HCT116 (cell line): Measurements from ENCODE around the gene IFNA8. TPM values are rescaled to one million over a fixed set of nuclear protein-coding genes. Genes with fewer than 3 reads are reported as not detected.
"Not testable (repeated sequence)": the region's sequence is repeated elsewhere in the genome, so short reads cannot be mapped to it uniquely, and the experiment has no call there.

Experiments used
- ATAC-seq: fragments of 200-7000 bp; cut with Tn5 transposase; 2 replicates; pipeline ENCODE4 v1.9.1; 2020; ENCODE audit warnings: mild to moderate bottlenecking, moderate library complexity
- BruUV-seq: library from RNA; stranded (reverse); fragments of 400-500 nt; replicated peaks from 2 replicates; lab custom pipeline; 2021; lab: Mats Ljungman, UMichigan
- CTCF ChIA-PET: fragments of 300-600 bp; sonication (Branson Sonifier 250); formaldehyde crosslinking; loops from one replicate; lab custom pipeline; 2021; ENCODE audit warnings: antibody characterized with exemption; lab: Charles Lee
- POLR2A ChIA-PET: fragments of 300-600, 350-600 bp; sonication (Branson Sonifier 250); formaldehyde crosslinking; loops from one replicate; lab custom pipeline; 2021; ENCODE audit warnings: antibody characterized with exemption; lab: Charles Lee
- RAD21 ChIA-PET, 2 experiments: fragments of 300-600 bp; sonication (Branson Sonifier 250); formaldehyde crosslinking; loops; one replicate each; lab custom pipeline; 2023; ENCODE audit warnings: low total read pairs in 2 of 2; ENCODE audit not compliant: uncharacterized antibody in 2 of 2, unreplicated experiment in 2 of 2, low non-redundant PET in 1 of 2; lab: Charles Lee
- DNase-seq: peaks from one replicate; pipeline ENCODE4 v3.0.0-alpha.2; 2010; ENCODE audit warnings: low read depth, low spot score
- H2AFZ ChIP-seq: fragments of 200-600 bp; shearing (Covaris generic), sonication (generic); 2 replicates; pipeline ENCODE4 v1.6.1; 2017; ENCODE audit warnings: low read depth, mixed run types, mixed read lengths, antibody characterized with exemption, low read length; ENCODE audit not compliant: poor library complexity, severe bottlenecking
- H3K27ac ChIP-seq: 2 replicates; pipeline ENCODE4 v1.5.1; 2012; ENCODE audit warnings: low read depth, low read length
- H3K27me3 ChIP-seq: fragments of 200-600 bp; sonication (generic); 2 replicates; pipeline ENCODE4 v1.6.1; 2016; ENCODE audit warnings: mixed run types, low read length, mixed read lengths; ENCODE audit not compliant: insufficient read depth
- H3K36me3 ChIP-seq, 2 experiments: fragments of 200-500 bp in 1 of 2; fragments of 200-600 bp in 1 of 2; sonication (Bioruptor generic) in 1 of 2; sonication (generic) in 1 of 2; 2 replicates each; pipeline versions ENCODE4 v1.5.1 to v1.6.1; 2014 to 2016; ENCODE audit warnings: low read length in 2 of 2, inconsistent platforms in 1 of 2, mixed read lengths in 1 of 2, mixed run types in 1 of 2; ENCODE audit not compliant: insufficient read depth in 2 of 2, control insufficient read depth in 1 of 2
- H3K4me1 ChIP-seq, 2 experiments: fragments of 200-600 bp in 1 of 2; sonication (generic) in 1 of 2; 2 replicates each; pipeline versions ENCODE4 v1.5.1 to v1.6.1; 2012 to 2017; ENCODE audit warnings: low read length in 2 of 2, inconsistent platforms in 1 of 2, mild to moderate bottlenecking in 1 of 2, mixed read lengths in 1 of 2, mixed run types in 1 of 2, moderate library complexity in 1 of 2; ENCODE audit not compliant: insufficient read depth in 2 of 2, control insufficient read depth in 1 of 2
- H3K4me2 ChIP-seq: fragments of 200-600 bp; sonication (generic); 2 replicates; pipeline ENCODE4 v1.6.1; 2017; ENCODE audit warnings: mixed run types, low read length, mixed read lengths
- H3K4me3 ChIP-seq, 2 experiments: fragments of 200-600 bp in 1 of 2; sonication (generic) in 1 of 2; replicated peaks in 1 of 2; 2 replicates each; pipeline ENCODE4 v1.5.1; 2011 to 2016; ENCODE audit warnings: low read length in 2 of 2, control low read depth in 1 of 2, low read depth in 1 of 2, mild to moderate bottlenecking in 1 of 2, mixed read lengths in 1 of 2, mixed run types in 1 of 2
- H3K79me2 ChIP-seq: fragments of 200-600 bp; sonication (generic); 2 replicates; pipeline ENCODE4 v1.6.1; 2017; ENCODE audit warnings: mild to moderate bottlenecking, mixed run types, low read length, moderate library complexity, mixed read lengths; ENCODE audit not compliant: insufficient read depth
- H3K9ac ChIP-seq: fragments of 200-600 bp; sonication (generic); 2 replicates; pipeline ENCODE4 v1.6.1; 2016; ENCODE audit warnings: low read length, mixed read lengths
- H3K9me2 ChIP-seq: fragments of 200-600 bp; sonication (generic), shearing (Covaris generic); 2 replicates; pipeline ENCODE4 v1.6.1; 2017; ENCODE audit warnings: mixed run types, mild to moderate bottlenecking, moderate library complexity; ENCODE audit not compliant: insufficient read depth
- H3K9me3 ChIP-seq, 2 experiments: fragments of 200-500 bp in 1 of 2; fragments of 200-600 bp in 1 of 2; sonication (Bioruptor generic) in 1 of 2; sonication (generic) in 1 of 2; 2 replicates each; pipeline ENCODE4 v1.6.1; 2014 to 2017; ENCODE audit warnings: low read length in 2 of 2, mixed read lengths in 2 of 2, inconsistent platforms in 1 of 2, low read depth in 1 of 2, mild to moderate bottlenecking in 1 of 2, mixed run types in 1 of 2, moderate library complexity in 1 of 2; ENCODE audit not compliant: control insufficient read depth in 1 of 2, insufficient read depth in 1 of 2
- H4K20me1 ChIP-seq: fragments of 200-600 bp; sonication (generic), shearing (Covaris generic); 2 replicates; pipeline ENCODE4 v1.6.1; 2017; ENCODE audit warnings: mixed run types, mild to moderate bottlenecking, moderate library complexity; ENCODE audit not compliant: insufficient read depth
- CBX3 ChIP-seq: IDR thresholded peaks from 2 replicates; pipeline ENCODE4 v1.6.1; 2012; ENCODE audit warnings: low read depth
- EZH2phosphoT487 ChIP-seq: fragments of 200-600 bp; IDR thresholded peaks from 2 replicates; pipeline ENCODE4 v1.6.1; 2018; ENCODE audit warnings: antibody characterized with exemption, borderline replicate concordance
- FOSL1 ChIP-seq: IDR thresholded peaks from 2 replicates; pipeline ENCODE4 v1.6.1; 2012; ENCODE audit warnings: low read depth
- RAD21 ChIP-seq: IDR thresholded peaks from 2 replicates; pipeline ENCODE4 v1.6.1; 2012; ENCODE audit warnings: low read depth, mild to moderate bottlenecking
- SP1 ChIP-seq: IDR thresholded peaks from 2 replicates; pipeline ENCODE4 v1.6.1; 2012; ENCODE audit warnings: low read depth
- intact Hi-C: fragments of 100-400 bp; cut with micrococcal nuclease; formaldehyde crosslinking; loops from 2 replicates; pipeline ENCODE4 v1.10.0; 2022
- total RNA-seq: library from RNA; stranded (reverse); gene quantifications from one replicate; pipeline ENCODE4 v1.2.1, GENCODE V29; 2021; ENCODE audit not compliant: unreplicated experiment
- TF ChIP-seq, protein P1 (sequence below), 3 experiments: fragments of 200-600 bp in 1 of 3; sonication (generic) in 1 of 3; IDR thresholded peaks in 2 of 3; conservative IDR thresholded peaks in 1 of 3; 2 replicates each; pipeline ENCODE4 v1.5.1; 2012 to 2017; ENCODE audit warnings: low read depth in 2 of 3, low read length in 2 of 3, antibody characterized with exemption in 1 of 3, borderline replicate concordance in 1 of 3, control low read depth in 1 of 3, mild to moderate bottlenecking in 1 of 3, mixed read lengths in 1 of 3, mixed run types in 1 of 3, moderate library complexity in 1 of 3; ENCODE audit not compliant: insufficient read depth in 1 of 3

The IFNA8 gene
- total RNA-seq, 1 experiment from 2014 or later, result not detected

GRCh38 chr9:21434202-21435014 is 25.5 kb downstream of the IFNA8 start:
- Histone ChIP-seq H3K4me3 (no peak overlapping the region), H3K9me3 (no peaks in the 10 kb centered on the region), H3K27ac (no peak overlapping the region), H2AFZ (peak overlapping the region; percentile 83), H3K4me1 (no peaks in the 10 kb centered on the region), H4K20me1 (no peaks in the 10 kb centered on the region), H3K27me3 (no peaks in the 10 kb centered on the region), H3K9me2 (no peaks in the 10 kb centered on the region), H3K36me3 (no peaks in the 10 kb centered on the region), H3K79me2 (no peaks in the 10 kb centered on the region), H3K4me2 (0 out of 2 replicates have a peak overlapping the region, but pooled peaks have one; percentile 11), H3K9ac (no peak overlapping the region)
- ChIA-PET CTCF (interaction anchor here (0.7 to 2.4 kb wide), 38 partner anchors 9 to 1017 kb away, joined by 3 to 19 read pairs (median 6); partner anchors contain the start of gene KLHL9), RAD21 (interaction anchor here (0.5 to 1.1 kb wide), 2 partner anchors 21 to 344 kb away, joined by 3 to 4 read pairs; no protein-coding TSS in a partner anchor), POLR2A (no interaction called here)
- intact Hi-C loops, result loop anchor here (5.0 kb wide), 1 partner anchor 107 kb away; no protein-coding TSS in a partner anchor
- ATAC-seq (peak; percentile 79), DNase-seq (peak; percentile 63)
- BruUV-seq, result no TSS peak
- TF ChIP-seq EZH2phosphoT487 (no peak), CBX3 (no peak), SP1 (no peak), FOSL1 (no peak), RAD21 (peak; percentile 55)
- TF ChIP-seq, protein P1, sequence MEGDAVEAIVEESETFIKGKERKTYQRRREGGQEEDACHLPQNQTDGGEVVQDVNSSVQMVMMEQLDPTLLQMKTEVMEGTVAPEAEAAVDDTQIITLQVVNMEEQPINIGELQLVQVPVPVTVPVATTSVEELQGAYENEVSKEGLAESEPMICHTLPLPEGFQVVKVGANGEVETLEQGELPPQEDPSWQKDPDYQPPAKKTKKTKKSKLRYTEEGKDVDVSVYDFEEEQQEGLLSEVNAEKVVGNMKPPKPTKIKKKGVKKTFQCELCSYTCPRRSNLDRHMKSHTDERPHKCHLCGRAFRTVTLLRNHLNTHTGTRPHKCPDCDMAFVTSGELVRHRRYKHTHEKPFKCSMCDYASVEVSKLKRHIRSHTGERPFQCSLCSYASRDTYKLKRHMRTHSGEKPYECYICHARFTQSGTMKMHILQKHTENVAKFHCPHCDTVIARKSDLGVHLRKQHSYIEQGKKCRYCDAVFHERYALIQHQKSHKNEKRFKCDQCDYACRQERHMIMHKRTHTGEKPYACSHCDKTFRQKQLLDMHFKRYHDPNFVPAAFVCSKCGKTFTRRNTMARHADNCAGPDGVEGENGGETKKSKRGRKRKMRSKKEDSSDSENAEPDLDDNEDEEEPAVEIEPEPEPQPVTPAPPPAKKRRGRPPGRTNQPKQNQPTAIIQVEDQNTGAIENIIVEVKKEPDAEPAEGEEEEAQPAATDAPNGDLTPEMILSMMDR (IDR thresholded peaks at IDR 0.05 in 2 of 3, conservative IDR thresholded peaks at IDR 0.05 in 1 of 3; ENCODE audit: borderline replicate concordance in 1 of 3, insufficient read depth in 1 of 3, low read depth in 2 of 3, low read length in 2 of 3), result peak; percentile 58 to 71 (median 66); a peak in 5 of 6 replicates

- POLR2A ChIA-PET, H3K79me2 ChIP-seq, H3K9me3 ChIP-seq, H3K4me2 ChIP-seq, H3K4me3 ChIP-seq, H3K36me3 ChIP-seq, H3K9ac ChIP-seq, H3K9me2 ChIP-seq, BruUV-seq, DNase-seq, H3K27ac ChIP-seq, H4K20me1 ChIP-seq, H3K27me3 ChIP-seq, H3K4me1 ChIP-seq: not testable (repeated sequence)
- ChIA-PET RAD21 (interaction anchor here (0.5 to 1.1 kb wide), 2 partner anchors 20 to 343 kb away, joined by 3 to 4 read pairs; no protein-coding TSS in a partner anchor), CTCF (interaction anchor here (0.7 to 2.4 kb wide), 36 partner anchors 8 to 1016 kb away, joined by 3 to 19 read pairs (median 6); partner anchors contain the start of gene KLHL9)
- intact Hi-C loops, result loop anchor here (5.0 kb wide), 1 partner anchor 108 kb away; no protein-coding TSS in a partner anchor
- peak overlapping the region; percentile 83 for H2AFZ ChIP-seq
- ATAC-seq, result peak; percentile 83
Measured at GRCh38 chr9:21435015-21435383, 26.1 kb downstream of the IFNA8 start.
